Measurements from ENCODE around the gene UTP18.
"Not testable (repeated sequence)": the region's sequence is repeated elsewhere in the genome, so short reads cannot be mapped to it uniquely, and the experiment has no call there.

The UTP18 gene

GRCh38 chr17:51269991-51270390 lies 9.6 kb downstream of the UTP18 start:
- Histone ChIP-seq H3K36me3 (ENCODE audit: insufficient read depth, low read length) (peaks cover 76% of the 10 kb centered on the region), H3K4me1 (ENCODE audit: insufficient read depth, low read length) (no peaks in the 10 kb centered on the region), H3K27me3 (ENCODE audit: insufficient read depth, low read length) (no peaks in the 10 kb centered on the region), H2AFZ (ENCODE audit: low read depth, low read length) (no peak overlapping the region), H3K9me3 (ENCODE audit: low read length) (no peaks in the 10 kb centered on the region), H3K4me3 (ENCODE audit: low read length) (no peak overlapping the region)

- peaks cover 74% of the 10 kb centered on the region for H3K36me3 ChIP-seq (ENCODE audit: insufficient read depth, low read length)
- H3K4me3 ChIP-seq (ENCODE audit: low read length) = no peak overlapping the region
- no peaks in the 10 kb centered on the region for H3K9me3 ChIP-seq (ENCODE audit: low read length)
- no peak overlapping the region for H2AFZ ChIP-seq (ENCODE audit: low read depth, low read length)
- no peaks in the 10 kb centered on the region for H3K27me3 ChIP-seq (ENCODE audit: insufficient read depth, low read length)
- H3K4me1 ChIP-seq (ENCODE audit: insufficient read depth, low read length) = no peaks in the 10 kb centered on the region
Observed at GRCh38 chr17:51270636-51271035, 10.3 kb downstream of the UTP18 start.

GRCh38 chr17:51272812-51273211 lies 12.5 kb downstream of the UTP18 start:
- no peaks in the 10 kb centered on the region for H3K27me3 ChIP-seq (ENCODE audit: insufficient read depth, low read length)
- H3K36me3 ChIP-seq (ENCODE audit: insufficient read depth, low read length) = peaks cover 74% of the 10 kb centered on the region
- H3K4me1 ChIP-seq (ENCODE audit: insufficient read depth, low read length) = no peaks in the 10 kb centered on the region
- no peaks in the 10 kb centered on the region for H3K9me3 ChIP-seq (ENCODE audit: low read length)
- no peak overlapping the region for H2AFZ ChIP-seq (ENCODE audit: low read depth, low read length)
- H3K4me3 ChIP-seq (ENCODE audit: low read length) = no peak overlapping the region

GRCh38 chr17:51275381-51275780 lies 15.0 kb downstream of the UTP18 start:
- no peak overlapping the region for H3K4me3 ChIP-seq (ENCODE audit: low read length)
- no peak overlapping the region for H2AFZ ChIP-seq (ENCODE audit: low read depth, low read length)
- H3K4me1 ChIP-seq (ENCODE audit: insufficient read depth, low read length) = no peaks in the 10 kb centered on the region
- no peaks in the 10 kb centered on the region for H3K27me3 ChIP-seq (ENCODE audit: insufficient read depth, low read length)
- H3K36me3 ChIP-seq (ENCODE audit: insufficient read depth, low read length) = peaks cover 75% of the 10 kb centered on the region
- H3K9me3 ChIP-seq (ENCODE audit: low read length) = no peaks in the 10 kb centered on the region

GRCh38 chr17:51279183-51279582 lies 18.8 kb downstream of the UTP18 start:
- Histone ChIP-seq H3K27me3 (ENCODE audit: insufficient read depth, low read length) (no peaks in the 10 kb centered on the region), H3K36me3 (ENCODE audit: insufficient read depth, low read length) (peaks cover 76% of the 10 kb centered on the region), H3K4me3 (ENCODE audit: low read length) (no peak overlapping the region), H3K9me3 (ENCODE audit: low read length) (no peaks in the 10 kb centered on the region), H2AFZ (ENCODE audit: low read depth, low read length) (no peak overlapping the region), H3K4me1 (ENCODE audit: insufficient read depth, low read length) (no peaks in the 10 kb centered on the region)

GRCh38 chr17:51287412-51287811 lies 27.1 kb downstream of the UTP18 start:
- Histone ChIP-seq H3K4me1 (ENCODE audit: insufficient read depth, low read length) (no peaks in the 10 kb centered on the region), H3K27me3 (ENCODE audit: insufficient read depth, low read length) (no peaks in the 10 kb centered on the region), H3K9me3 (ENCODE audit: low read length) (no peaks in the 10 kb centered on the region), H2AFZ (ENCODE audit: low read depth, low read length) (no peak overlapping the region), H3K4me3 (ENCODE audit: low read length) (no peak overlapping the region), H3K36me3 (ENCODE audit: insufficient read depth, low read length) (peaks cover 77% of the 10 kb centered on the region)

- H3K4me1 ChIP-seq (ENCODE audit: insufficient read depth, low read length) = no peaks in the 10 kb centered on the region
- no peaks in the 10 kb centered on the region for H3K27me3 ChIP-seq (ENCODE audit: insufficient read depth, low read length)
- H3K36me3 ChIP-seq (ENCODE audit: insufficient read depth, low read length) = peaks cover 75% of the 10 kb centered on the region
- no peak overlapping the region for H3K4me3 ChIP-seq (ENCODE audit: low read length)
- H3K9me3 ChIP-seq (ENCODE audit: low read length) = no peaks in the 10 kb centered on the region
- H2AFZ ChIP-seq (ENCODE audit: low read depth, low read length) = no peak overlapping the region
Observed at GRCh38 chr17:51289696-51290111, 29.4 kb downstream of the UTP18 start.

- not testable (repeated sequence) for H3K9me3 ChIP-seq (ENCODE audit: low read length); H3K27me3 ChIP-seq (ENCODE audit: insufficient read depth, low read length); H3K4me1 ChIP-seq (ENCODE audit: insufficient read depth, low read length); H3K4me3 ChIP-seq (ENCODE audit: low read length); H2AFZ ChIP-seq (ENCODE audit: low read depth, low read length)
- peaks cover 52% of the 10 kb centered on the region for H3K36me3 ChIP-seq (ENCODE audit: insufficient read depth, low read length)
Observed at GRCh38 chr17:51294338-51294737, 34.0 kb downstream of the UTP18 start.

GRCh38 chr17:51298508-51299371 lies 38.4 kb downstream of the UTP18 start:
- H3K4me1 ChIP-seq (ENCODE audit: insufficient read depth, low read length) = no peaks in the 10 kb centered on the region
- H3K9me3 ChIP-seq (ENCODE audit: low read length) = no peaks in the 10 kb centered on the region
- H3K4me3 ChIP-seq (ENCODE audit: low read length) = no peak overlapping the region
- H2AFZ ChIP-seq (ENCODE audit: low read depth, low read length) = no peak overlapping the region
- peaks cover 17% of the 10 kb centered on the region for H3K36me3 ChIP-seq (ENCODE audit: insufficient read depth, low read length)
- H3K27me3 ChIP-seq (ENCODE audit: insufficient read depth, low read length) = no peaks in the 10 kb centered on the region

GRCh38 chr17:51299859-51300258 lies 39.5 kb downstream of the UTP18 start:
- Histone ChIP-seq H3K4me1 (ENCODE audit: insufficient read depth, low read length) (no peaks in the 10 kb centered on the region), H3K36me3 (ENCODE audit: insufficient read depth, low read length) (peaks cover 15% of the 10 kb centered on the region), H3K4me3 (ENCODE audit: low read length) (no peak overlapping the region), H2AFZ (ENCODE audit: low read depth, low read length) (no peak overlapping the region), H3K27me3 (ENCODE audit: insufficient read depth, low read length) (no peaks in the 10 kb centered on the region), H3K9me3 (ENCODE audit: low read length) (no peaks in the 10 kb centered on the region)

GRCh38 chr17:51305182-51305581 lies 44.8 kb downstream of the UTP18 start:
- no peak overlapping the region for H2AFZ ChIP-seq (ENCODE audit: low read depth, low read length)
- no peaks in the 10 kb centered on the region for H3K9me3 ChIP-seq (ENCODE audit: low read length)
- no peaks in the 10 kb centered on the region for H3K4me1 ChIP-seq (ENCODE audit: insufficient read depth, low read length)
- H3K36me3 ChIP-seq (ENCODE audit: insufficient read depth, low read length) = no peaks in the 10 kb centered on the region
- no peak overlapping the region for H3K4me3 ChIP-seq (ENCODE audit: low read length)
- no peaks in the 10 kb centered on the region for H3K27me3 ChIP-seq (ENCODE audit: insufficient read depth, low read length)

- not testable (repeated sequence) for H3K4me1 ChIP-seq (ENCODE audit: insufficient read depth, low read length); H2AFZ ChIP-seq (ENCODE audit: low read depth, low read length); H3K9me3 ChIP-seq (ENCODE audit: low read length); H3K36me3 ChIP-seq (ENCODE audit: insufficient read depth, low read length); H3K27me3 ChIP-seq (ENCODE audit: insufficient read depth, low read length); H3K4me3 ChIP-seq (ENCODE audit: low read length)
Observed at GRCh38 chr17:51312003-51312402, 51.7 kb downstream of the UTP18 start.

GRCh38 chr17:51319186-51319585 lies 58.8 kb downstream of the UTP18 start:
- Histone ChIP-seq H3K27me3 (ENCODE audit: insufficient read depth, low read length) (no peaks in the 10 kb centered on the region), H3K4me3 (ENCODE audit: low read length) (no peak overlapping the region), H3K9me3 (ENCODE audit: low read length) (no peaks in the 10 kb centered on the region), H3K4me1 (ENCODE audit: insufficient read depth, low read length) (no peaks in the 10 kb centered on the region), H2AFZ (ENCODE audit: low read depth, low read length) (no peak overlapping the region), H3K36me3 (ENCODE audit: insufficient read depth, low read length) (no peaks in the 10 kb centered on the region)

Measured in neuron (in vitro differentiated cells).